Spleen (tissue), 11 donors: ENCODE results near the gene RAB40B. TPM values are rescaled to one million over a fixed set of nuclear protein-coding genes. Genes with fewer than 3 reads are reported as not detected.

Source experiments
- DNase-seq: peaks from one replicate; pipeline ENCODE4 v3.0.0-alpha.2; 2020
- H3K27ac ChIP-seq, 8 donors: fragments of 200-600 bp; sonication (generic) in 7 of 8; 1 replicate in 4 of 8; 2 replicates in 4 of 8; pipeline versions ENCODE4 v1.5.0 to v1.8.0; 2016 to 2021; ENCODE audit warnings: inconsistent platforms in 4 of 8, mild to moderate bottlenecking in 4 of 8, moderate library complexity in 1 of 8
- H3K27me3 ChIP-seq, 7 donors: fragments of 200-600 bp; sonication (generic) in 6 of 7; replicated peaks in 1 of 7; 1 replicate in 4 of 7; 2 replicates in 3 of 7; pipeline versions ENCODE4 v1.5.0 to v1.8.0; 2016 to 2021; ENCODE audit warnings: inconsistent platforms in 3 of 7, mild to moderate bottlenecking in 1 of 7
- H3K36me3 ChIP-seq, 6 donors: fragments of 200-600 bp; sonication (generic) in 5 of 6; 1 replicate in 4 of 6; 2 replicates in 2 of 6; pipeline versions ENCODE4 v1.5.0 to v1.8.0; 2016 to 2021; ENCODE audit warnings: inconsistent platforms in 2 of 6
- H3K4me1 ChIP-seq, 6 donors: fragments of 200-600 bp; sonication (generic) in 5 of 6; 1 replicate in 3 of 6; 2 replicates in 3 of 6; pipeline versions ENCODE4 v1.5.0 to v1.8.0; 2016 to 2021; ENCODE audit warnings: inconsistent platforms in 3 of 6
- H3K4me3 ChIP-seq, 8 donors: fragments of 200-600 bp; sonication (generic) in 7 of 8; 1 replicate in 4 of 8; 2 replicates in 4 of 8; pipeline versions ENCODE4 v1.5.0 to v1.8.0; 2016 to 2021; ENCODE audit warnings: inconsistent platforms in 4 of 8, mild to moderate bottlenecking in 4 of 8, moderate library complexity in 2 of 8
- H3K9me3 ChIP-seq, 8 donors: fragments of 200-600 bp; sonication (generic) in 7 of 8; 1 replicate in 4 of 8; 2 replicates in 4 of 8; pipeline versions ENCODE4 v1.5.0 to v1.8.0; 2016 to 2021; ENCODE audit warnings: inconsistent platforms in 4 of 8
- CTCF ChIP-seq, 11 experiments: fragments of 200-600 bp in 7 of 11; fragments of 450-650 bp in 4 of 11; sonication (generic) in 4 of 11; IDR thresholded peaks in 8 of 11; conservative IDR thresholded peaks in 3 of 11; 1 replicate in 7 of 11; 2 replicates in 4 of 11; pipeline versions ENCODE4 v1.4.0 to v1.8.0; 2016 to 2021; ENCODE audit warnings: antibody characterized with exemption in 11 of 11, inconsistent platforms in 4 of 11, mild to moderate bottlenecking in 1 of 11
- POLR2A ChIP-seq, 3 donors: fragments of 450-650 bp; IDR thresholded peaks; one replicate each; pipeline ENCODE4 v1.5.1; 2017; ENCODE audit warnings: antibody characterized with exemption in 3 of 3, mild to moderate bottlenecking in 1 of 3
- POLR2AphosphoS5 ChIP-seq, 3 donors: sonication (generic); formaldehyde crosslinking; IDR thresholded peaks; one replicate each; pipeline ENCODE4 v1.5.1; 2017; ENCODE audit warnings: antibody characterized with exemption in 3 of 3
- WGBS, 5 donors: extraction: QIAGEN DNeasy Blood & Tissue Kit in 3 of 5; methylation state at CpG; one replicate each; pipeline versions ENCODE4 v1.1.5 to v1.1.7; 2013 to 2018; 5-methylcytosine and 5-hydroxymethylcytosine counted together
- intact Hi-C: fragments of 100-400 bp; cut with DNase I; formaldehyde crosslinking; loops from one replicate; pipeline ENCODE4 v1.15.0; 2023; ENCODE audit warnings: low total_unique reads
- polyA plus RNA-seq, 3 donors: library from polyadenylated mRNA; stranded (reverse); fragments of 200-250 nt; gene quantifications; one replicate each; pipeline ENCODE4 v1.2.1, GENCODE V29; 2013
- total RNA-seq, 7 donors: library from RNA; depleted of rRNA in 3 of 7; stranded (reverse); fragments of >200 nt in 3 of 7; fragmentation: NEBNext Ultra II Directional in 4 of 7; extraction: Animal tissue kit (Norgen Biotek cat#: 25700) in 4 of 7; gene quantifications; one replicate each; pipeline versions ENCODE4 v1.1.0 to v1.2.1, GENCODE V29; 2016 to 2021
- donor health status: healthy with polysubstance abuse.
- donor health status: DM: no; HTN: no; CAD: no; lungs with moderate emphysema.
- donor health status: DM: no; HTN: no; CAD: no.
- donor health status: Bipolar disorder and iron deficiency.
- donor health status: healthy.
- donor health status: DM: no; HTN: no; CAD: no.
- donor health status: DM: yes; HTN: yes; CAD: no.

Gene RAB40B
- total and polyA plus RNA-seq, 10 donors: 4.1 to 13.6 (median 6.9) TPM

GRCh38 chr17:82743344-82744219 lies 45.1 kb upstream of the RAB40B start:
- Histone ChIP-seq H3K27me3 (no peaks in the 10 kb centered on the region), H3K27ac (no peak overlapping the region), H3K4me3 (no peak overlapping the region), H3K9me3 (peaks cover 0 to 42% (median 33%) of the 10 kb centered on the region in 8 donors), H3K36me3 (peaks cover 0 to 40% (median 16%) of the 10 kb centered on the region in 6 donors), H3K4me1 (no peaks in the 10 kb centered on the region)
- TF ChIP-seq CTCF (IDR thresholded peaks at IDR 0.05 in 8 of 11, conservative IDR thresholded peaks at IDR 0.05 in 3 of 11): no peak
- no peak for TF ChIP-seq POLR2A (IDR thresholded peaks at IDR 0.05)
- TF ChIP-seq POLR2AphosphoS5 (IDR thresholded peaks at IDR 0.05): no peak
- DNase-seq: no peak
- intact Hi-C loops: no loop called here
- 85 to 95% (median 93%) methylated on average over 10 to 16 of the region's 16 CpGs for WGBS, 5 donors

GRCh38 chr17:82740906-82741759 lies 42.6 kb upstream of the RAB40B start:
- TF ChIP-seq POLR2A (IDR thresholded peaks at IDR 0.05): no peak
- no peak for TF ChIP-seq POLR2AphosphoS5 (IDR thresholded peaks at IDR 0.05)
- TF ChIP-seq CTCF (IDR thresholded peaks at IDR 0.05 in 8 of 11, conservative IDR thresholded peaks at IDR 0.05 in 3 of 11): no peak
- 92 to 98% (median 96%) methylated on average over 10 of the region's 10 CpGs for WGBS, 5 donors
- no peak for DNase-seq

GRCh38 chr17:82737967-82738877 lies 39.7 kb upstream of the RAB40B start:
- WGBS, 5 donors: 83 to 90% (median 86%) methylated on average over 18 to 26 of the region's 26 CpGs
- intact Hi-C loops: no loop called here
- TF ChIP-seq POLR2AphosphoS5 (IDR thresholded peaks at IDR 0.05): no peak
- no peak for TF ChIP-seq POLR2A (IDR thresholded peaks at IDR 0.05)
- TF ChIP-seq CTCF (IDR thresholded peaks at IDR 0.05 in 8 of 11, conservative IDR thresholded peaks at IDR 0.05 in 3 of 11): no peak
- Histone ChIP-seq H3K4me1 (peaks cover 4 to 24% (median 16%) of the 10 kb centered on the region in 6 donors), H3K27me3 (peaks cover 0 to 22% (median 0%) of the 10 kb centered on the region in 7 donors), H3K36me3 (peaks cover 0 to 47% (median 16%) of the 10 kb centered on the region in 6 donors), H3K9me3 (peaks cover 0 to 28% (median 23%) of the 10 kb centered on the region in 8 donors), H3K27ac (no peak overlapping the region), H3K4me3 (no peak overlapping the region)
- no peak for DNase-seq

More at GRCh38 chr17:82740906-82741759, 42.6 kb upstream of the RAB40B start:
- H3K27ac ChIP-seq: no peak overlapping the region
- intact Hi-C loops: no loop called here
- peaks cover 0 to 24% (median 22%) of the 10 kb centered on the region in 8 donors for H3K9me3 ChIP-seq
- no peak overlapping the region for H3K4me3 ChIP-seq
- H3K27me3 ChIP-seq: peaks cover 0 to 8% (median 0%) of the 10 kb centered on the region in 7 donors
- H3K36me3 ChIP-seq: peaks cover 0 to 40% (median 16%) of the 10 kb centered on the region in 6 donors
- peaks cover 0 to 10% (median 5%) of the 10 kb centered on the region in 6 donors for H3K4me1 ChIP-seq
